ENCODE measurements around the gene CNTD1.

Gene CNTD1

GRCh38 chr17:42806249-42806648 is 7.6 kb downstream of the CNTD1 start:
- FAIRE-seq, result no peak

- FAIRE-seq, result no peak
These were observed 10.6 kb downstream of the CNTD1 start for GRCh38 chr17:42809250-42809649.

GRCh38 chr17:42814633-42815399 is 16.2 kb downstream of the CNTD1 start:
- no peak for FAIRE-seq

- no peak for FAIRE-seq
These were observed 19.2 kb downstream of the CNTD1 start for GRCh38 chr17:42817866-42818265.

GRCh38 chr17:42818379-42818778 is 19.7 kb downstream of the CNTD1 start:
- FAIRE-seq, result no peak

- FAIRE-seq, result no peak
These were observed 21.4 kb downstream of the CNTD1 start for GRCh38 chr17:42819939-42820535.

GRCh38 chr17:42821176-42821575 is 22.5 kb downstream of the CNTD1 start:
- FAIRE-seq, result no peak

GRCh38 chr17:42827472-42827871 is 28.8 kb downstream of the CNTD1 start:
- FAIRE-seq, result no peak

GRCh38 chr17:42830971-42831370 is 32.3 kb downstream of the CNTD1 start:
- FAIRE-seq, result no peak

GRCh38 chr17:42832213-42832933 is 33.7 kb downstream of the CNTD1 start:
- FAIRE-seq, result no peak

- FAIRE-seq, result no peak
These were observed 34.5 kb downstream of the CNTD1 start, which contains the start of gene PSME3 for GRCh38 chr17:42832934-42833766. TSS of gene PSME3 (plus strand) at chr17:42833397. CDS start at chr17:42833632, 235 bp downstream.

- FAIRE-seq, result no peak
These were observed 35.2 kb downstream of the CNTD1 start for GRCh38 chr17:42833767-42834422.

- FAIRE-seq, result no peak
These were observed 37.1 kb downstream of the CNTD1 start for GRCh38 chr17:42835732-42836131.

- no peak for FAIRE-seq
These were observed 43.5 kb downstream of the CNTD1 start for GRCh38 chr17:42841975-42842685.

- peak; percentile 70 for FAIRE-seq
These were observed 44.8 kb downstream of the CNTD1 start for GRCh38 chr17:42843358-42843934.

GRCh38 chr17:42844271-42844670 is 45.6 kb downstream of the CNTD1 start, which contains the start of gene AOC2:
TSS of gene AOC2 (plus strand) at chr17:42844580. CDS start at chr17:42844627, 47 bp downstream.
- no peak for FAIRE-seq

GRCh38 chr17:42844761-42845555 is 46.3 kb downstream of the CNTD1 start:
- no peak for FAIRE-seq

GRCh38 chr17:42845556-42845917 is 46.9 kb downstream of the CNTD1 start:
- FAIRE-seq, result no peak

- FAIRE-seq, result no peak
These were observed 47.4 kb downstream of the CNTD1 start for GRCh38 chr17:42845918-42846593.

Data from islet of Langerhans (tissue), 1 donor.